TTC549 (cell line): Measurements from ENCODE around the gene CNPY2.
"Not testable (repeated sequence)": the region's sequence is repeated elsewhere in the genome, so short reads cannot be mapped to it uniquely, and the experiment has no call there.

Experiments used
- FAIRE-seq: peaks from 2 replicates; lab custom pipeline; 2012; peaks lifted over from hg19 to GRCh38; lab: Jason Lieb, UNC

Gene CNPY2

GRCh38 chr12:56315622-56316473 lies at the start of gene CNPY2:
CNPY2 (minus strand) TSS chr12:56315988; CDS start chr12:56315217, 771 bp downstream.
- peak; percentile 42 for FAIRE-seq

GRCh38 chr12:56362130-56363059 lies 46.6 kb upstream of the CNPY2 start, which contains the start of gene APOF:
APOF (minus strand) TSS chr12:56362857; CDS start chr12:56362745, 112 bp downstream.
- no peak for FAIRE-seq

- FAIRE-seq: no peak
Measured at GRCh38 chr12:56361487-56362129, 45.8 kb upstream of the CNPY2 start.

DNA sequence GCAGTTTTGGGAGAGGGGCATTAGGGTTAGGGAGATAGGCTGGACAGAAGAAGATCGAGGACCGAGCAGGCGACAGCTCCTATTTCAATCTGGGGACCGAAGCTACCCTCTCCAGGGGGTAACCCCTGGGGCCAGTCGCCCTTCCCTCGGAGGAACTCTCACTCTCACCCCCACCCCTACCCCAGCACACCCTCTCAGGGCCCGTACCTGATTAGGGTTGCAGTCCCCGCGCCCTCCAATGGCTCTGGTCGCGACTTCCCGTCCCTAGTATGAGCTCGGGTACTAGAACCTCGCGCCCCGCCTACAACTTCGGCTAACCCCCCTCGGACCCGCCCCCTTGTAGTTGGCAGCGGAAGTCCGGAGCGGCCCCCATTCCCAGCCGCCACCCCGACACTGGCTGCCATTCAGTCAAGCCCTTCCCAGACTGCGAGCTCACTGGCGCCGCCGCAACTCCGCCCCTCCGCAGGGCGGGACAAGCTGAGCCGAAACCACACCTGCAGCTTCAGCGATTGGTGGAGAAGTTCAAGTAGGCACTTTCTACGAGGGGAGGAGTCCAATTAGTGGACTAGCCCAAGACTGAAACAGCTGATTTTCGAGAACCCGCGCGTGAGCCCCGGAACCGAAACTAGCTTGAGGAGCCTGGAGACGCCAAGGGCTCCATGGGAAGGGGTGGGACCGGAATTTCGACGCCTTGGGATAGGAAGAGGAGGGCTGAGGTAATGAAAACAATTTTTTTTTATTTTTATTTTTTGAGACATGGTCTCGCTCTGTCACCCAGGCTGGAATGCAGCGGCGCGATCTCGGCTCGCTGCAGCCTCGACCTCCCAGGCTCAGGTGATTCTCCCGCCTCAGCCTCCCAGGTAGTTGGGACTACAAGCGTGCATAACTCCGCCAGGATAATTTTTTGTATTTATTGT lies 44.3 kb upstream of the CNPY2 start, which contains the start of gene STAT2:
Gene STAT2 (minus strand): TSS at position 257 of the 917 bp plus-strand sequence. CDS start 3,536 bp downstream, outside the sequence.
- peak; percentile 98 for FAIRE-seq

DNA sequence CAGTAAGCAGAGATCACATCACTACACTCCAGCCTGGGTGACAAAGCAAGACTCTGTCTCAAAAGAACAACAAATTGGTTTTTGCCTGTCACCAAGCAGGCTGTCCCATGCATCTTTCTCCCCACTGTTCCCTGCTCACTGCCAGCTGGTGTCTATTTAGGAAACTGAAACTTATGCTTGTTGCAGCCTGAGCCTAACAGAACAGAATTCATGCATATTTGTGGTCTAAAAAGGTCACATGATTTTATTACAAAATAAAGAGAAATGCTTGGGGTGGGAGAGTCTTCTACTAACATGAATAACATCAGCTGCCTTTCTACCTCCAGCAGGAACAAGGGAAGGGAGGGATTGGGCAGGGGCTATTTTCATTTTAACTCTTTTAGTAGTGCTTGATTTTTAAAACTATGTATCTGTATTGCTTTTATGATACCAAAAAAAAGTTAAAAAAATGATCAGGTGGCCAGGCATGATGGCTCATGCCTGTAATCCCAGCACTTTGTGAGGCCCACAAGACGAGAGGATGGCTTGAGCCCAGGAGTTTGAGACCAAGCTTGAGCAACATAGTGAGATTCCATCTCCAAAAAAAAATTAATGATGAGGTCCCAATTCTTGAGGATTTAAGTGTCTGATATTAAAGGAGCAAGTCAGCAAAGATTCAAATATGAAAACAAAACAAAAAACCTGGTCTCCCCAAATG lies 43.2 kb upstream of the CNPY2 start:
- FAIRE-seq: no peak

GRCh38 chr12:56351325-56351724 lies 35.5 kb upstream of the CNPY2 start:
- no peak for FAIRE-seq

GRCh38 chr12:56350662-56351061 lies 34.9 kb upstream of the CNPY2 start:
- FAIRE-seq: no peak

DNA sequence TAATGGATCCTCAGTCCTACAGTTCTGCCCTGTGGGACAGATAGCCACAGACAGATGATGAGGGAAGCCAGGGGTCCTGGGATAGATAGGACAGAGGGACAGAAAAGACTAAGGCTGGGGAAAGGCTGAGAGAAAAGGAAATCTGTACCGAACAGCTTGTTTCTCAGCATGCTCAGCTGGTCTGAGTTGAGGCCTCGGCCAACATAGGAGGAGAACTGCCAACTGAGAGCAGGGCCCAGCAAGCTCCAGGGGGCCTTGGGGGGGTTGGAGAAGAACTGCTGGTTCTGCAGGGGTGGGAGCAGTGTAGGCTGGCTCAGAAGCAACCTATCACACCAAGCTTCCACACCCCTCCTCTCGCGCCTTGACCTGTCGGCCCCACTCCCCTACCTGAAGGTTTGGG lies 33.0 kb upstream of the CNPY2 start:
- no peak for FAIRE-seq

DNA sequence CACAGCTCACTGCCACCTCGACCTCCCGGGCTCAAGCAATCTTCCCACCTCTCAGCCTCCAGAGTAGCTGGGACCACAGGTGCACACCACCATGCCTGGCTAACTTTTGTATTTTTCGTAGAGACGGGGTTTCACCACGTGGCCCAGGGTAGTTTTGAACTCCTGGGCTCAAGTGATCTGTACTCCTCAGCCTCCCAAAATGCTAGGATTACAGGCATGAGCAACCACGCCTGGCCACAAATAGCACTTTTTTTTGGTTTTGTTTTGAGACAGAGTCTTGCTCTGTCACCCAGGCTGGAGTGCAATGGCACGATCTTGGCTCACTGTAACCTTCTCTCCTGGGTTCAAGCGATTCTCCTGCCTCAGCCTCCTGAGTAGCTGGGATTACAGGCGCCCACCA lies 31.5 kb upstream of the CNPY2 start:
- FAIRE-seq: not testable (repeated sequence)

DNA sequence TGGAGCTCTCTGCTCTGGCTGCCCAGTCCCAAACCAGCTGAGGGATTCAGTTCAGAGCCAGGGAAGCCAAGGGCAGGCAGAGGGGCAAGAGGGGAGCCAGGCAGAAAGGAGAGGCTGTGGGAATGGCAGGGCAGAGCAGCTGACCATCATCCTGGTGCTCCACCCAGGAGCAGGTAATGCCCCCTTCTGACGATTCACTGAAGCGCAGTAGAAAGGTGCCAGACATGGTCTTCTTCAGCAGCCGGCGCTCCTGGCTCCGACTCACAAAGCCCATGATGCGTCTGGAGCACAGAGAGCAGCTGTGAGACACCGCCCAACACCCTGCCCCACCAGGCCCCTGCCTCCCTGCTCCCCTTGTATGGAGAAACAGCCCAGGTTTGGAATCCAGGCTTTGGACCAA lies 30.9 kb upstream of the CNPY2 start:
- no peak for FAIRE-seq

GRCh38 chr12:56342290-56342689 lies 26.5 kb upstream of the CNPY2 start:
- FAIRE-seq: not testable (repeated sequence)

- no peak for FAIRE-seq
Measured at GRCh38 chr12:56341616-56342015, 25.8 kb upstream of the CNPY2 start.

DNA sequence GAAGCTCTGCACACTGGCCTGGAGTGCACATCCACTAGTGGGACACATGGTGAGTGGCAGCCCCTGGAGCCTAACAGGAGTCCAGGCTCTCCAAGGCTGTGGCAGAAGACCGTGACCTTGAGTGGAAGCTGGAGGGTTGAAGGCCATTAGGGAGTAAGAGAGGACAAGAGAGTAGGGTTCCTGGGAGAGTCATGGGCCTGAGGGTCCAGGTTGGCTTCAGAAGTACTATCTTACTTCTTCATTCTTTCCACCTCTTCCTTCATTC lies 23.3 kb upstream of the CNPY2 start:
- no peak for FAIRE-seq

DNA sequence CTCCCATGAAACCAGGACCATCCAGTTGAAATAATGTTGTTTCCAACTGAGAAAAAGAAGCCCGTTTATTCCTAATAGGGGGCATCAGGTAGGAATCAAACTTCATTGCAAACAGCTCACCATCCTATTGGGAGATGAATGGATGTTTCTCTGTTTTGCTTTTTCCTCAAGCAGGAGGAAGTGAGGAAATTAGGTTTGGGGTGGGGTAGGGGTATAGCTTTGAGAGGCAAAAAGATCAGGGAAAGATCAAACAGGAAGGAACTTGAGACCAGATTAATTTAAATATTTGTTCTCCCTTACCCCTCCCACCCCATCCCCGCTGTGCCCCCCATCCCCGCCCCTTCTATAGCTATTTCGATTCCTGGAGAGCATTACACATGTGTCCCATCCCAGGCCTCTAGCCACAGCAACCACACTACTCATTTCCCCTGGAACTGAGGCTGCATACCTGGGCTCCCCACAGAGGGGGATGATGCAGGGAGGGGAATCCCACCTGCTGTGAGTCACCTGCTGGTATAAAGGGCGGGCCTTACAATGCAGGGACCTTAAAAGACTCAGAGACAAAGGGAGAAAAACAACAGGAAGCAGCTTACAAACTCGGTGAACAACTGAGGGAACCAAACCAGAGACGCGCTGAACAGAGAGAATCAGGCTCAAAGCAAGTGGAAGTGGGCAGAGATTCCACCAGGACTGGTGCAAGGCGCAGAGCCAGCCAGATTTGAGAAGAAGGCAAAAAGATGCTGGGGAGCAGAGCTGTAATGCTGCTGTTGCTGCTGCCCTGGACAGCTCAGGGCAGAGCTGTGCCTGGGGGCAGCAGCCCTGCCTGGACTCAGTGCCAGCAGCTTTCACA lies 22.7 kb upstream of the CNPY2 start, which contains the start of gene IL23A:
Gene IL23A (plus strand): TSS at position 577 of the 850 bp plus-strand sequence. CDS start 161 bp downstream, at position 738.
- FAIRE-seq: no peak

DNA sequence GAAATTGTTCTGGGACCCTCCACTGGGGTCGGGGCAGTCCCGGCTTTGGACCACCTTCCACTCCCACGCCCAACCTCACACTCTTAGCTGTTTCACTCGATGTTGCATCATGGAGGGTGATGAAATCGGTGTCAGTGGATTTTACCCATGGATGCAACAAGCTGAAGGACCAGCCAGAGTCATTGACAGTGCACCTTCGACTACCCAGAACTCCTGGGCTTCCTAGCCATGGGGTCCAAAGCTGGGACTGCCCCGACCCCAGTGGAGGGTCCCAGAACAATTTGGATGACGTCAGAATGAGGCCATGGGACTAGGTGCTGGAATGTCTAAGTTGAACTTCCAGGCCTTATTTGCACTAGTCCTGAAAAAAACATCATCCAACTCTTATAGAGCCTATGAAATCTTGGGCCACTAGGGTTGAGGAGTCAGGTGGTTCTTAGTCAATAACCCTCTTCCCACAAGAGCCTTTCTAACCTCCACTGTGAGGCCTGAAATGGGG lies 22.0 kb upstream of the CNPY2 start:
- FAIRE-seq: no peak

DNA sequence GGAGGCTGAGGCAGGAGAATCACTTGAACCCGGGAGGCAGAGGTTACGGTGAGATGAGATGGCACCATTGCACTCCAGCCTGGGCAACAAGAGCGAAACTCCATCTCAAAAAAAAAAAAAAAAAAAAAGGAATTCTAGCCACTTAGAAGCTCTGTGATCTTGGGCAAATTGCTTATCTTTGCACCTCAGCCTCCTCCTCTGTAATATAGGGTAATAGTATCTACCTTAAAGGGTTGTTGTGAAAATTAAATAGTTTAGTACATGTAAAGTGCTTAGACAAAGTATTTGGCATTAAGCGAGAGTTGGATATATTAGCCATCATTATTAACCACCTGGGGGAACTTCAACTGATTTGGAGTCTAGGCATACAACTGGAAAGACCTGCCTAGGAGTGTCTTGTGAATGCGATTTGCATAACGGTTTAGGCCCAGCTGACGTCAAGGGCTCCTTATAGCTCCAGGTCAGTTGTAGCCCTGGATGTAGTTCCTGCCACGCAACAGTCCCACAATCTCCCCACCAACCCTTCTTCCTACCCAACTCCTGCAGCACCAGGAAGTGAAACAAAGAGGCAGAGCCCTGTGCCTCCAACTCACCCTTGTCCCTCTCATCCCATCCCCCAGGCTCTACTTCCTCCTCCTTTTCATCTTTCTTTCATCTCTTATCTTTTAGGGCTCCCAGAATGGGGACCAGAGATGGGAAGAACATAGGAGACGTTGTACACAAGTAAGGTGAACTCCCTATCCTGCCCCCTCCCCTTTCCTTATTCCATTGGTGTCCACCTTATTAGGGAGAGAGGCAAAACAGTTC lies 20.8 kb upstream of the CNPY2 start:
- FAIRE-seq: no peak

GRCh38 chr12:56335527-56335926 lies 19.7 kb upstream of the CNPY2 start:
- not testable (repeated sequence) for FAIRE-seq

DNA sequence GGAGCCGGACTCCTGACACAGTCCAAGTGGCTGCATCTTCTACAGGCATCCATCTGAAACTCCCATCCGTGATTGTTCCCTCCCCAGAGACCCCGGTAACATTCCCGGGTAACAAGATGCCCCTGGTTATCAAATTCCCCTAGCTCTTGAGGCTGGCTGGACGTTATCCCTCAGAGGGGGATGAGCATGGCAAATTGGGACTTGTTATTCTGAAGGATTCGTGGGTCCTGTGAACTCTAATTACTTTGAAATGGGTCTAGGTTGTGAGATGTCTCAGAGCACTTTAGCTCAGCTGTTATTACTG lies 18.7 kb upstream of the CNPY2 start:
- FAIRE-seq: no peak
